ENCODE results near the gene SPINT2.
A peak's percentile ranks its signal among the peaks of the same experiment; 100 is the strongest.
"Not testable (repeated sequence)": the region's sequence is repeated elsewhere in the genome, so short reads cannot be mapped to it uniquely, and the experiment has no call there.

SPINT2 gene

DNA sequence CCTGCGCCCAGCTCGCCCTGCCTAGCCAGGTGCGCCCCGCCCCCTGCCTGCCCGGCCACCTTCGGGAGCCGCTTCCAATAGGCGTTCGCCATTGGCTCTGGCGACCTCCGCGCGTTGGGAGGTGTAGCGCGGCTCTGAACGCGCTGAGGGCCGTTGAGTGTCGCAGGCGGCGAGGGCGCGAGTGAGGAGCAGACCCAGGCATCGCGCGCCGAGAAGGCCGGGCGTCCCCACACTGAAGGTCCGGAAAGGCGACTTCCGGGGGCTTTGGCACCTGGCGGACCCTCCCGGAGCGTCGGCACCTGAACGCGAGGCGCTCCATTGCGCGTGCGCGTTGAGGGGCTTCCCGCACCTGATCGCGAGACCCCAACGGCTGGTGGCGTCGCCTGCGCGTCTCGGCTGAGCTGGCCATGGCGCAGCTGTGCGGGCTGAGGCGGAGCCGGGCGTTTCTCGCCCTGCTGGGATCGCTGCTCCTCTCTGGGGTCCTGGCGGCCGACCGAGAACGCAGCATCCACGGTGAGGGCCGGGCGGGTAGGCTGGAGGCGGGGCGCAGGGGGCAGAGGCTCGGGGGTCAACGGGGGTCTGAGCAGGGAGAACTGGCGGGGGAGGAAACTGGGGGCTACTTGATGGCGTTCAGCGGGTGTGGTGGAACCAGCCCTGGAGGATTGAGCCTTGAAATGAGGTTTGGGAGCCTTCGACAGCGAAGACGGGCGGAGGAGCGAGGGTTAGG lies at the start of gene SPINT2:
Gene SPINT2 (plus strand): TSS at position 88 of the 727 bp plus-strand sequence. CDS start 320 bp downstream, at position 408.
- no peak for DNase-seq

DNA sequence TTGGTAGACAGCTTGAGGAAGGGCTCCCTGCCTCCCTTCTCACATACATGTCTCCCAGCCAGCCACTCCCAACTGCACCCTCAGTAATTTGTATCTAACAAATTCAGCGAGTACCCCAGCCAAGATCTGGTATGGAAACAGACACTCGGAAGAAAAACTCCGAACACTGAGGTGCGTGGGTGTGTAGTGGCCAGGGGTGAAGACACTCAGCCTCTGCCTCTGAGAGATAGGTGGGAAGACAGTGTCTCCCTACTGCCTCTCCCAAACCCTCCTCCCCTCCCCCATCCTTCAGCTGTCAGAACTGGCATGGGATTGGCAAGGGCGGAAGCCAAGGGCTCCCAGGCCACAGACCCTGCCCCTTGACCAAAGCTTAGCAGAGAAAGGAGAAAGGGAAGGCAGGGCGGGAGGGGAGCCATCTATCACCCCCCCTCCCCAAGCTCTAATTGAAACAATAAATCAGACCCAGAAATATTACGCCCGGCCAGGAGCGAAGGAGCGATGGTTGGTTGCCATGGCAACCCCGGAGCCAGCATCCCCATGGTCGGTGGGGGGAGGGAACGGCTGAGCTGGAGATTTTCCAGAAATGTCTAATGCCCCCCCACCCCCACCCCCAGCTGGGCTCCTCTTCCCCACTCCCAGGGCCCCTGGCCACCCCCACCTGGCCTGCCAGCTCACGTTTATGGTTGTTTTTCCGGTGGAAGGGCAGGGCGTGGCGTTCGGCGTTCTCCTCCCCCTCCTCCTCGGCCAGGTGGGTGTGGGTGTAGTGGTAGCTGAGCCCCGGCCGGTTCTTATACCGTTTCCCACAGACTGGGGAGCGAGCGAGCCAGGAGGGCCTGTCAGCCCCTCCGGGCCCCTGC lies 47.4 kb upstream of the SPINT2 start:
- DNase-seq: no peak

DNA sequence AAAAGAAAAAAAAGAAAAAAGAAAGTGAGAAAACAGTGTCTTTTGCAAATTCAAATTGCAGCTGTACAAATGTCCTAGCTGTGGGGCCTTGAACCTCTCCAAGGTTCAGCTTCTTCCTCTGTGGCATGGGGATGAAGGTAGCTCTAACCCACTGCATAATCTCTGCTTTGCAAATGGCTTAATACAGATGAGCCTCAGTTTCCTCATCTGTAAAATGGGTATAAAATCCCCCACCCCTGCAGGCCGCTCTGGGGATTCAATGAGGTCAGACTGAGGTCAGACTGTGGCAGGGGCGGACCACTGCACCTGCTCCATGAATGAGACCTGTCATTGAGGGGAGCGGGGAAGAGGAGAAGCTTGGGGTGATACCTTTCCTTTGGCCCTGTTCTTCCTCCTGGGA lies 46.2 kb upstream of the SPINT2 start:
- no peak for DNase-seq

DNA sequence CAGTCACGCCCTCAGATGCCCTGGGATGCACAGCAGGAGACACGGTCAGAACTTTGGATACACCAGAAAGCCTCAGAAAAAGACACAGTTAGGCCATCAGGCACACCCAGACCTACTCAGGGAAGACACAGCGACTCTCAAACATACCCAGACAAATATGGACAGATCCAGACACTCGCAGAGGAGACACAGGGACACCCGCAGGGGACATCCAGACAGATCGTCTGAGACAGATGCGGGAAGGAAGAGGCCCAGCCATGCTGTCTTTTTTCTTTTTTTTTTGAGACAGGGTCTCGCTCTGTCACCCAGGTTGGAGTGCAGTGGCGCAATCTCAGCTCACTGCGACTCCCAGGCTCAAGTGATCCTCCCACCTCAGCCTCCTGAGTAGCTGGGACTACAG lies 45.2 kb upstream of the SPINT2 start:
- no peak for DNase-seq

DNA sequence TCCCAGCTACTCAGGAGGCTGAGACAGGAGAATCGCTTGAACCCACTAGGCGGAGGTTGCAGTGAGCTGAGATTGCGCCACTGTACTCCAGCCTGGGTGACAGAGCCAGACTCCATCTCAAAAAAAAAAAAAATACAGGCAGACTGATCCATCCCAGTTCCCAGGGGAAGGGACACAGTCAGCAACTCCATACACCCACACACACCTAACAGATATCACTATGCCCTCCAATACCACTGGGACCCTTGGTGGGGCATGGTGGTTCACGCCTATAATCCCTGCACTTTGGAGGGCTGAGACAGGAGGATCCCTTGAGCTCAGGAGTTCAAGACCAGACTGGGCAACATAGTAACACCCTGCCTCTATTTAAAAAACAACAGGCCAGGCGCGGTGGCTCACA lies 43.0 kb upstream of the SPINT2 start:
- DNase-seq: no peak

GRCh38 chr19:38221919-38222830 lies 42.2 kb upstream of the SPINT2 start:
- no peak for DNase-seq

GRCh38 chr19:38223119-38223523 lies 41.3 kb upstream of the SPINT2 start:
- no peak for DNase-seq

GRCh38 chr19:38223617-38224013 lies 40.8 kb upstream of the SPINT2 start:
- DNase-seq: no peak

- DNase-seq: peak; percentile 40
Measured at GRCh38 chr19:38224014-38224862, 40.1 kb upstream of the SPINT2 start, which contains the start of gene DPF1. DPF1 (minus strand) TSS chr19:38224222; CDS start chr19:38224142, 80 bp downstream.

GRCh38 chr19:38224863-38225218 lies 39.5 kb upstream of the SPINT2 start:
- DNase-seq: not testable (repeated sequence)

- DNase-seq: no peak
Measured at GRCh38 chr19:38227287-38228004, 36.9 kb upstream of the SPINT2 start.

DNA sequence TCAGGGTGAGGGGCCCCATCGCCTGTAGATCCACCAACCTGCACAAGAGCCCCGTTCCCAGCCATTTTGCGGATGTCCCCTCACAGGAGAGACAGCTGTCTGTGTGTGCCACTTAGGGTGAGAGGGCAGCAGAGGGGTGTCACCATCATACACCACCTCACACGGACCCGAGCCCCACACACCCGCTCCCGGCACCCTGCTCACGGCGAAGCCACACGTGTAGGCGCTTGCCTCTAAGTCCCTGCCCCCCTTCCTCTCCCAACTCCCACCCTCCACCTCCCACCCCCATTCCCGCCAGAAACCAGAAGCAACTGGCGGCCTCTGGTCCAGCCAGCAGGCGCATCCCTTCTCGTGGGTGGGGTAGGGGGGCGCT lies 36.4 kb upstream of the SPINT2 start:
- DNase-seq: no peak

DNA sequence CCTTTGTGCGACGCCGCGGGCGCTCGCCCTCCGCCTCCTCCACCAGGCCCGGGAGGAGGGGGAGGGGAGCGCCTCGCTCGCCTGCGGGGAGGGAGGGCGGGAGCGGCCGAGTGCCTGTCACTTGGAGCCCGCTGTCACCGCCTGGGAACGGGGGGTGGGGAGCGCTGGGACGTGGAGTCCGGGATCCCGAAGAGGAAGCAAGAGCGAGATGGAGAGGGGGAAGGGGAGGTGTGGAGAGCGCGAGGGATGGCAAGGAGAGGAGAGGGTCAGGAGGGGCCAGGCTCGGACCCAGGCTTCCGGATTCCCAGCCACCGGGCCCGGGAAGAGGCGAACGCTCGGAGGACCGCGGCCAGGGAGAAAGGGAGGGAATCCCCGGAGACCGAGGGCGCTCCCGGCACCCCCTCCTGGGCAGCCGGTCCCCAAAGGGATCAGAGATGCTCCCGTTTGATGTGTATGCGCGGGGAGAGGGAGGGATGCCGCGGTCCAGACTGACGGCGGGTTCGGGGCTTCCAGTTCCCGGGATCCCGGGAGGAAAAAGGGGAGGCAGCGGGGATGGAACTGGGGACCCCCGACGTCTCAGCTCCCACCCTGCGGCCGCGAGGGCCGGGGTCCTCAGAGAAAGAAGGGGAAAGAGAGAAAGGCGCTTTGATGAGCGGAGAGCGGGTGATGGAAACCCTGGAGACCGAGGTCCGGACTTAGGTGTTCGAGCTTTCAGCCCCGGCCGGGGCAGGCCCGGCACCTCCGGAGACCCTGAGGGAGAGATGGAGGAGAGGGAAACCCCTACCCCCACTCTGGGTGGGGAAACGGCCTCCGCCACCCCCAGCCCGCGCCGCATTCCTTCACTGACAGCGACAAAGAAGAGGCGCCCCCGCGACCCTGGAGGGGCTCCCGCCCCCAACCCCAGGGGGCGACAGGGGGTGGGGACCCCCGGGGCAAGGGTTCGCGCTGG lies 35.6 kb upstream of the SPINT2 start:
- DNase-seq: no peak

- peak; percentile 71 for DNase-seq
Measured at GRCh38 chr19:38229585-38230073, 34.7 kb upstream of the SPINT2 start.

- DNase-seq: not testable (repeated sequence)
Measured at GRCh38 chr19:38230506-38231133, 33.8 kb upstream of the SPINT2 start.

DNA sequence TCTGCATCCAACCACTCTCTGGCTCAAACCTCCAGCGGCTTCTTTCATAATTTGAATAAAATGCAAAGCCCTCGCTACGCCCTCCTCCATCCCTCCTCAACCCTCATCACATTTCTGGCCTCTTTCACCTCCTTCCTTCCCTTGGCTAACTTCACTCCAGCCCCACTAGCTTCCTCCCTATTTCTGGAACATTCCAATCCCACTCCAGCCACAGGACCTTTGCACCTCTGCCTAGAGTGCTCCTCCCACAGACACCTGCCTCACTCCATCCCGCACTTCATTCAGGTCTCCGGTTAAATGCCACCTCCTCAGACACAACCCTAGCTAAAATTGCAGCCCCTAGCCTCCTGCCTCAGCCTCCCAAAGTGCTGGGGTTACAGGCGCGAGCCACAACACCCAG lies 32.5 kb upstream of the SPINT2 start:
- DNase-seq: no peak

DNA sequence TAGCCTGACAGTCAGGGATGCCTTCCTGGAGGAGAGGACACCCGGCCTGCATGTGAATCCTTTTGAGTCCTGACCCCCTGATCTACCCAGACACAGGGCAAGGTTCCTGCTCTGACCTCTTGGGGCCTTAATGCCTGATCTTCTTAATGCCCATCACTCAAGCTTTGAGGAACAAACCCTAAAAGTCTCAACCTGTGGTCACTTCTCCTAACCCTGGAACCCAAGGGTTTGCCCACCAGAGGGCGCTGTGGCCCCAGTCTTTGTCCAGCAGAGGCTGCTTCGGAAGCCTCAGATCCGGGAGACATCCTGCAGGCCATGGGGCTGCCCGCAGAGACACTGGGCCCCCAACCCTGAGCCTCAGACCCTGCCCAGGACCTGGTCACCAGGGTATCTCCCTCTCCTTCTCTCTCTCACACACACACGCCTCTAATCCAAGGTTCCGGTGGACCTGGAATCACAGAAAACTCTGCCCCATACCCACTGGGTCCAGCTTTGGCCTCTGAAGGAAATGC lies 30.6 kb upstream of the SPINT2 start:
- peak; percentile 77 for DNase-seq

DNA sequence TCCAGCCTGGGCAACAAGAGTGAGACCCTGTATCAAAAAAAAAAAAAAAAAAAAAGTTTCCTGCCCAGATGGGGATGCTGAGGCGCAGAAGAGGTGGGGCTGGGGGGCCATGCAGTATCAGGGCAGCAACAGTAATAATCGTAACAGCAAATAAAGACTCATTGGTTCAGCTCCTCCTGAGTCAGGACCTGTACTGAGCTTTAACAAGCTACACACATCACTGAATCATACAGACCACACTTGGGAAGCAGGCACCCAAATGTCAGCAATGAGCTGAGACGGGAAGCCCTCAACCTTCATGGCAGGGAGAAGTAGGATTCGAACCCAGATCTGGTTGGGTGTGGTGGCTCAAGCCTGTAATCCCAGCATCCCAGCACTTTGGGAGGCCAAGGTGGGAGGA lies 29.8 kb upstream of the SPINT2 start:
- no peak for DNase-seq

DNA sequence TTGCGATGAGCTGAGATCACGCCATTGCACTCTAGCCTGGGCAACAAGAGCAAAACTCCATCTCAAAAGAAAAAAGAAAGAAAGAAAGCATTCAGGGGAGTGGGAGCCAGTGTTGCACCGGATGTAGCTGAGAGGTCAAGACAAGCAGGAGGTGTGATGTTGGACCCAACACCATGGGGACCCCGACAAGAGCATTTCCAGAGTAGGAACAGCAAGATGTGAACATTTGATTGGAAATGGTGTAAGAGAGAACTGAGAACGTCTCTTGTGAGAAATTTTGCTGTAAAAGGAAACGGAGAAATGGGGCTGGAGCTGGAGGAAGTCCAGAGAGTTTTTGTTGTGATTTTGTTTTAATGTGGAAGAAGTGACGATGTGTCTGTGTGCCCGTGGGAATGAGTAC lies 24.6 kb upstream of the SPINT2 start:
- DNase-seq: no peak
